OCI-LY3 (cell line): ENCODE results near the gene JPT2.

Experiments
- H2AFZ ChIP-seq: fragments of 200-600, 300-600 bp; shearing (Covaris generic); 2 replicates; pipeline ENCODE4 v1.6.0; 2014; ENCODE audit warnings: antibody characterized with exemption, low read depth, low read length
- H3K27ac ChIP-seq: fragments of 200-600, 300-600 bp; sonication (generic); 2 replicates; pipeline ENCODE4 v1.5.1; 2014; ENCODE audit warnings: mild to moderate bottlenecking, low read length, moderate library complexity, mixed read lengths
- H3K27me3 ChIP-seq: fragments of 200-600, 300-600 bp; sonication (generic); 2 replicates; pipeline ENCODE4 v1.6.1; 2014; ENCODE audit warnings: low read depth, low read length, mixed read lengths
- H3K36me3 ChIP-seq: fragments of 200-600, 300-600 bp; sonication (generic); replicated peaks from 2 replicates; pipeline ENCODE3; 2014; ENCODE audit warnings: low read depth, low read length, mixed read lengths
- H3K4me1 ChIP-seq: fragments of 300-600, 200-600 bp; sonication (generic); 2 replicates; pipeline ENCODE4 v1.6.1; 2014; ENCODE audit warnings: low read length, mixed read lengths
- H3K4me2 ChIP-seq: fragments of 200-600, 300-600 bp; sonication (generic); 2 replicates; pipeline ENCODE4 v1.6.1; 2014; ENCODE audit warnings: low read length, mixed read lengths
- H3K4me3 ChIP-seq: fragments of 300-600, 200-600 bp; sonication (generic); 2 replicates; pipeline ENCODE4 v1.5.1; 2014; ENCODE audit warnings: antibody characterized with exemption, mild to moderate bottlenecking, low read length, moderate library complexity
- H3K79me2 ChIP-seq: fragments of 300-600, 200-600 bp; shearing (Covaris generic); 2 replicates; pipeline ENCODE4 v1.6.1; 2014; ENCODE audit warnings: mild to moderate bottlenecking, low read length, mixed read lengths
- H3K9ac ChIP-seq: fragments of 300-600, 200-600 bp; shearing (Covaris generic); 2 replicates; pipeline ENCODE4 v1.6.0; 2014; ENCODE audit warnings: mild to moderate bottlenecking, low read length, moderate library complexity
- H3K9me3 ChIP-seq: fragments of 200-600, 300-600 bp; shearing (Covaris generic); 2 replicates; pipeline ENCODE4 v1.6.1; 2014; ENCODE audit warnings: low read length, mixed read lengths; ENCODE audit not compliant: insufficient read depth
- H4K20me1 ChIP-seq: fragments of 200-600, 300-600 bp; sonication (generic); 2 replicates; pipeline ENCODE4 v1.6.1; 2016; ENCODE audit warnings: low read length, mixed read lengths; ENCODE audit not compliant: insufficient read depth
- EZH2phosphoT487 ChIP-seq: fragments of 200-600 bp; shearing (Covaris generic); IDR thresholded peaks from 2 replicates; pipeline ENCODE4 v1.6.1; 2018; ENCODE audit warnings: antibody characterized with exemption, mixed run types, low read depth
- TF ChIP-seq, protein P1 (sequence below): fragments of 200-600, 300-600 bp; sonication (generic); IDR thresholded peaks from 2 replicates; pipeline ENCODE4 v1.5.1; 2014; ENCODE audit warnings: antibody characterized with exemption, low read length, low read depth

Gene JPT2

DNA sequence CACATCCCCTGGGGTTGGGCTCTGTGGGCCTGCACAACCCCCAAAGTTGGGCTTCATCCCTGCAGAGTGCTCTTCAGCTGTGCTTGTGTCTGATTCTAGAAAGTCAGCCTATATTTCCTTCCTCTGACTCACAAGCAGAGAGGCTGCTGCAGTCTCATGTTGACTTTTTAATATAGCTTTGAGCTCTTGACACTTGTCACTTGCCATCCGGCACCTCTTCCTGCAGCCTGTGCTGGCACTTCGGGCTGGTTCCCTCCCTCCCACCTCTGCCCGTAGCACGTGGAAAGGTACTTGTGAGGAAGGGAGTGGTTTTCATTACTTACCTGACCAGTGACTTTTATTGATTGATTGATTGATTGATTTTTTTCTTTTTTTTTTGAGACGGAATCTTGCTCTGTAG is 19.0 kb upstream of the JPT2 start:
- Histone ChIP-seq H3K4me3 (no peak overlapping the region), H2AFZ (no peak overlapping the region), H3K9ac (no peak overlapping the region), H3K4me1 (no peaks in the 10 kb centered on the region), H4K20me1 (no peaks in the 10 kb centered on the region), H3K27ac (no peak overlapping the region), H3K27me3 (no peaks in the 10 kb centered on the region), H3K36me3 (peaks cover 26% of the 10 kb centered on the region), H3K79me2 (no peaks in the 10 kb centered on the region), H3K4me2 (no peak overlapping the region), H3K9me3 (no peaks in the 10 kb centered on the region)
- TF ChIP-seq EZH2phosphoT487: no peak
- TF ChIP-seq, protein P1, sequence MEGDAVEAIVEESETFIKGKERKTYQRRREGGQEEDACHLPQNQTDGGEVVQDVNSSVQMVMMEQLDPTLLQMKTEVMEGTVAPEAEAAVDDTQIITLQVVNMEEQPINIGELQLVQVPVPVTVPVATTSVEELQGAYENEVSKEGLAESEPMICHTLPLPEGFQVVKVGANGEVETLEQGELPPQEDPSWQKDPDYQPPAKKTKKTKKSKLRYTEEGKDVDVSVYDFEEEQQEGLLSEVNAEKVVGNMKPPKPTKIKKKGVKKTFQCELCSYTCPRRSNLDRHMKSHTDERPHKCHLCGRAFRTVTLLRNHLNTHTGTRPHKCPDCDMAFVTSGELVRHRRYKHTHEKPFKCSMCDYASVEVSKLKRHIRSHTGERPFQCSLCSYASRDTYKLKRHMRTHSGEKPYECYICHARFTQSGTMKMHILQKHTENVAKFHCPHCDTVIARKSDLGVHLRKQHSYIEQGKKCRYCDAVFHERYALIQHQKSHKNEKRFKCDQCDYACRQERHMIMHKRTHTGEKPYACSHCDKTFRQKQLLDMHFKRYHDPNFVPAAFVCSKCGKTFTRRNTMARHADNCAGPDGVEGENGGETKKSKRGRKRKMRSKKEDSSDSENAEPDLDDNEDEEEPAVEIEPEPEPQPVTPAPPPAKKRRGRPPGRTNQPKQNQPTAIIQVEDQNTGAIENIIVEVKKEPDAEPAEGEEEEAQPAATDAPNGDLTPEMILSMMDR: no peak

DNA sequence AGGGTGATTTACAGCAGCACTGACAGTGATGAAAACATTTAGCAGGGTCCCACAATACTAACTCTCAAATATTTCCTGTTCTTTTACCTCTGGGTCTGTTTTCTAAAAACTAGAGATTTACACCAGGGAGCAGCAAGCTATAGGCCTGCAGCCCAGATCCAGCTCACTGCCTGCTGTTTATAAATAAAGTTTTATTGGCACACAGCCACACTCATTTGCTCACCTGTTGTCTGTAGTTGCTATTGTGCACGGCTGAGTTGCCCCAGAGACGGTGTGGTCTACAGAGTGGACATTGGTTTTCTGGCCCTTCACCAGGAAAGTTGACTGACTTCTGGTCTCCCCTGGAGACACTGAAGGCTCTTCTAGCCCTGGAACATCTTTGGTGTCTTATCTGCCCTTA is 16.3 kb upstream of the JPT2 start:
- H3K4me2 ChIP-seq: no peak overlapping the region
- TF ChIP-seq, protein P1: no peak
- TF ChIP-seq EZH2phosphoT487: no peak
- H3K9ac ChIP-seq: no peak overlapping the region
- H3K36me3 ChIP-seq: peaks cover 34% of the 10 kb centered on the region
- no peaks in the 10 kb centered on the region for H3K27me3 ChIP-seq
- H3K4me1 ChIP-seq: no peaks in the 10 kb centered on the region
- no peak overlapping the region for H2AFZ ChIP-seq
- H3K4me3 ChIP-seq: no peak overlapping the region
- H3K79me2 ChIP-seq: no peaks in the 10 kb centered on the region
- H4K20me1 ChIP-seq: no peaks in the 10 kb centered on the region
- no peaks in the 10 kb centered on the region for H3K9me3 ChIP-seq
- H3K27ac ChIP-seq: no peak overlapping the region

DNA sequence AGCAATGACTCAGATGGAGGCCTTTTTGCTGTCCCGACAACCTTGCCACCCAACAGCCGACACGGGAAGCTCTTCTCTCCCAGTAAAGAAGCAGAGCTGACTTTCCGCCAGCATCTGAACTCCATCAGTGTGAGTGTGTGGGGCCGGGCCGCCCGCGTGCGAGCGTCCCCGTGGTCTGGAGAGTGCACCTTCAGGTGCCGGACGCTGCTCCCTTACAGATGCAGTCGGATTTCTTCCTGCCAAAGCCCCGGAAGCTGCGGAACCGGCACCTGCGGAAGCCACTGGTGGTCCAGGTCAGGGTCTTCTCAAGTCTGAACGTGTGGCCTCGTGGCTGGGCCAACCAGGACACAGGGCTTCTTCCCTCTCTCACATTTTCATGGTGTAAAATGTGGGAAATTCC is 15.5 kb upstream of the JPT2 start:
- TF ChIP-seq, protein P1: no peak
- TF ChIP-seq EZH2phosphoT487: no peak

DNA sequence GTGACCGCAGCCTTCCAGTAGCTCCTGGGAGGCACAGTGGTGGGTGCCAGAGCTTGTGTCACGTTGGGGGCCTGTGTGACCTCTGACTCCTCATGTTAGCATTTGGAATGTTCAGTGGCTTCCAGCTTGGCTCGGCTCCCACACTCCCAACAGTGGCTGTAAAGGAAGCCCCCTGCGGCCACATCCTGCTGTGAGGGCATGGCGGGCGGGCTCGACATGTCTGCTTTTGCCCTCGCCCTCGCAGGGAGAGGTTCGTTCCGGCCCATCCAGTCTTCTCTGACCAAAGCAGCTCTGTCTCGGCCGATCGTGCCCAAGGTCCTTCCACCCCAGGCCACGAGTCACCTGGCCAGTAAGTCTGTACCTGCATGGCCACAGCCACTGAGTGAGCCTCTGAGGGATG is 12.2 kb upstream of the JPT2 start:
- no peak overlapping the region for H3K4me3 ChIP-seq
- no peak overlapping the region for H3K9ac ChIP-seq
- no peaks in the 10 kb centered on the region for H3K27me3 ChIP-seq
- H3K4me2 ChIP-seq: no peak overlapping the region
- no peak overlapping the region for H2AFZ ChIP-seq
- H3K79me2 ChIP-seq: no peaks in the 10 kb centered on the region
- H3K4me1 ChIP-seq: no peaks in the 10 kb centered on the region
- H3K36me3 ChIP-seq: peaks cover 49% of the 10 kb centered on the region
- TF ChIP-seq EZH2phosphoT487: no peak
- TF ChIP-seq, protein P1: no peak
- H3K27ac ChIP-seq: no peak overlapping the region
- H3K9me3 ChIP-seq: no peaks in the 10 kb centered on the region
- H4K20me1 ChIP-seq: no peaks in the 10 kb centered on the region

More for the DNA sequence above, 15.5 kb upstream of the JPT2 start:
- no peaks in the 10 kb centered on the region for H4K20me1 ChIP-seq
- no peaks in the 10 kb centered on the region for H3K79me2 ChIP-seq
- no peaks in the 10 kb centered on the region for H3K4me1 ChIP-seq
- H3K36me3 ChIP-seq: peaks cover 39% of the 10 kb centered on the region
- H3K27ac ChIP-seq: no peak overlapping the region
- no peaks in the 10 kb centered on the region for H3K9me3 ChIP-seq
- no peak overlapping the region for H2AFZ ChIP-seq
- H3K4me3 ChIP-seq: no peak overlapping the region
- H3K9ac ChIP-seq: no peak overlapping the region
- H3K4me2 ChIP-seq: no peak overlapping the region
- no peaks in the 10 kb centered on the region for H3K27me3 ChIP-seq
